NCI-H82 treated with DMSO at 0.1 percent for 48 hours (cell line): ENCODE measurements around the gene AKR1A1.
A peak's percentile ranks its signal among the peaks of the same experiment; 100 is the strongest.
"Not testable (repeated sequence)": the region's sequence is repeated elsewhere in the genome, so short reads cannot be mapped to it uniquely, and the experiment has no call there.

ENCODE experiments used
- DNase-seq: peaks from one replicate; lab custom pipeline; 2025; ENCODE audit not compliant: unreplicated experiment; lab: John Stamatoyannopoulos, UW

AKR1A1 gene

GRCh38 chr1:45550401-45551351 is at the start of gene AKR1A1:
Gene AKR1A1, plus strand, starts transcription at chr1:45550826. Its CDS starts 10,969 bp downstream, at chr1:45561795.
- peak; percentile 84 for DNase-seq

DNA sequence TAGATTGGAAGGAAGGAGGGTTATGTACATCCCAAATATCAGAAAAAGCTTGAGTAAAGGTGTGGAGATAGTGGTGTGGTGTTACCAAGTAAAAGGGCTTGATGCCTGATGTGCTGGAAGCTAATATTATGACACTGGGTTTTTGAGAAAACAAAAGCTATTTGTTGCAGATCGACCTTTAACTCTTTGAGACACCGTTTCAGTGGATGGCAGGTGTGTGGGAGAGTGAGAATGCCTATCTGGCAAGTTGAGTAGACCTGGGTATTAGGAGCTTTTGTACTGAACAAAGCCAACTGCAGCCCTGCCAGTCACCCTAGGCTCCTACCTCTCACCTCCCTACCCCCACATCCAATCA is 49.1 kb upstream of the AKR1A1 start:
- DNase-seq = no peak

DNA sequence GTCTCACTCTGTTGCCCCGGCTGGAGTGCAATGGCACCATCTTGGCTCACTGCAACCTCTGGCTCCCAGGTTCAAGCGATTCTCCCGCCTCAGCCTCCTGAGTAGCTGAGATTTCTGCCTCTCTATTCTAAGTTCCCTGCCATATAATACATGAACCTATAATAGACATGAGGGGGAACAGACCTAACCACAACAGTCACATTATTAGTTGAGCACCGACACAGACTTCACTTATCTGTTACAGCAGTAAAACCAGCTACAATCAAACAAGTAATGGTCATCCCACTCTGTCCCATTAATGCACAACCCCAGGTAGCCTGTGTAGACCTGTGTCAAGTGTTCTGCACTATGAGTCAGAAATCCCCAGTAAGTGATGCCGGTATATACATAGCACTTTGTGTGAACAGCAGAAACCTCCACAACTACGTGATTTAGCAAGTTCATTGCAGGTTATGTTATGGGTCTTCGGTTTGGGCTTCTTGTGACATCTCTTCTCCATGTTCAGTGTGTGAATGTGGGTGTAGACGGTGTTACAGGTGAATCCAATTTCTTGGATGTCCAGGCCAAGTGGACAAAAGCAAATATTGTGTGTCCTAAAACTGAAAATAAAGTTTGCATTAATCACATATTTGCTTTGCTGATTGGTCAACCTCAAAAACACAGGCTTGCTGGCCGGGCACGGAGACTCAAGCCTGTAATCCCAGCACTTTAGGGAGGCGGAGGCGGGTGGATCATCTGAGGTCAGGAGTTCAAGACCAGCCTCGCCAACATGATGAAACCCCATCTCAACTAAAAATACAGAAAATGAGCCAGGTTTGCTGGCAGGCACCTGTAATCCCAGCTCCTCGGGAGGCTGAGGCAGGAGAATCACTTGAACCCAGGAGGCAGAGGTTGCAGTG is 46.9 kb upstream of the AKR1A1 start:
- DNase-seq = no peak

DNA sequence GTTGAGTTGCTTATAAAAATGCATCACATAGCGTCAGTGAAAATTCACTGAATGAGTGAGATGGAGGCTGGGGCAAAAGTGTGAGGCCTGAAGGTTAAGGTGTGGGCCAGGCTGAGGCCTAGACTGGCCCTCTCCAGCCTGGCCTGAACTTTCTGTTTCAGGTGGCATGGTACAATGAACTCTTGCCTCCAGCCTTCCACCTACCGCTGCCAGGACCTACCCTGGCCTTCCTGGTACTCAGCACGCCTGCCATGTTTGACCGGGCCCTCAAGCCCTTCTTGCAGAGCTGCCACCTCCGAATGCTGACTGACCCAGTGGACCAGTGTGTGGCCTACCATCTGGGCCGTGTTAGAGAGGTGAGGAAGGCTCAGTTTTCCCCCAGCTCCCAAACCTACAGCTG is 43.4 kb upstream of the AKR1A1 start:
- no peak for DNase-seq

DNA sequence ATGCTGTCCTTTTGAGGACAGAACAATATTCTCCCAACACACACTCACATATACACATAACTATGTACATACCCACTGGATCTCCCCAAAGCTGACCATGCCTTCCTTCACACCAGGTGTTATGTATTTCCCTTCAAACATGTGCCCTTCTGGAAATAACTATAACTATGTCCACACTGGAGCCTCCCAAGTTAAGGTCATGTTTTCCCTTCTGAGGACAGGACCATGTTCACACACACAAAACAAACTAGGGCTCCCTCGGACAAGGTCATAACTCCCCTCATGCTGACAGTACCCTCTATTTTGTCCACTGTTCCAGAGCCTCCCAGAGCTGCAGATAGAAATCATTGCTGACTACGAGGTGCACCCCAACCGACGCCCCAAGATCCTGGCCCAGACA is 42.7 kb upstream of the AKR1A1 start:
- no peak for DNase-seq

- DNase-seq = no peak
These were observed 42.1 kb upstream of the AKR1A1 start for GRCh38 chr1:45508295-45509151.

GRCh38 chr1:45510036-45510971 is 40.3 kb upstream of the AKR1A1 start:
- no peak for DNase-seq

DNA sequence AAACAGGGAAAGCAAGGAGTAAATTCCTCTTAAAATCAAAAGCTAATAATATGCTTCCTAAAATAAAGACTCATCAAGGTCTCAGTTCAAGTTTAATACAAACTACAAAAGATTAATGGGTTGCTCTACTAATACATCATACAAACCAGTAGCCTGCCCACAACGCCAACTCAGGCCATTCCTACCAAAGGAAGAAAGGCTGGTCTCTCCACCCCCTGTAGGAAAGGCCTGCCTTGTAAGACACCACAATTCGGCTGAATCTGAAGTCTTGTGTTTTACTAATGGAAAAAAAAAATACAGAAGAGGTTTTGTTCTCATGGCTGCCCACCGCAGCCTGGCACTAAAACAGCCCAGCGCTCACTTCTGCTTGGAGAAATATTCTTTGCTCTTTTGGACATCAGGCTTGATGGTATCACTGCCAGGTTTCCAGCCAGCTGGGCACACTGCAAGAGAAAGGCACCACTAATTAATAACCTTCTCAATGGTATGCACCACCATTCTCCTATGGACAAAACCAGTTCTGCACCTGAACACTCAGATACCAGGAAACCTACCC is 39.6 kb upstream of the AKR1A1 start:
- DNase-seq = no peak

DNA sequence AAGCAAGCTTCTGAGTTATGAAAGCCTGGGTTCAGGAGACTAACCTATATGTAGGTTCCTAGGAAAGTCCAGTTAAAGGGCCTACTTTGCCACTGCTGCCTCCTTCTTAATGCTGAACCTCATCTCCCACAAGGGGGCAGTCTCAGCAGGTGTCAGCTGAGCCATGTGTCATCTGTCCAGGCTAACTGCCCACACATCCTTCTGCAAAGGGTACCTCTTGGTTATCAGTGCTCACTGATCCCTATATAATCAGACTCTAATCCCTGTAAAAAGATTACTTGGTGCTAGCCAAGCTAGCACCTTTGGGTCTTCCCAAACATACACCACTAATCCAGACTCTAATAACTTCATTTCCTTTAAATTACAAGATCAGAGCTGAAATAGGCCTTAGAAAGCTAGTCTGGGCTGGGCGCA is 38.0 kb upstream of the AKR1A1 start:
- peak; percentile 99 for DNase-seq

- DNase-seq = peak; percentile 50
These were observed 36.9 kb upstream of the AKR1A1 start for GRCh38 chr1:45513532-45514260.

DNA sequence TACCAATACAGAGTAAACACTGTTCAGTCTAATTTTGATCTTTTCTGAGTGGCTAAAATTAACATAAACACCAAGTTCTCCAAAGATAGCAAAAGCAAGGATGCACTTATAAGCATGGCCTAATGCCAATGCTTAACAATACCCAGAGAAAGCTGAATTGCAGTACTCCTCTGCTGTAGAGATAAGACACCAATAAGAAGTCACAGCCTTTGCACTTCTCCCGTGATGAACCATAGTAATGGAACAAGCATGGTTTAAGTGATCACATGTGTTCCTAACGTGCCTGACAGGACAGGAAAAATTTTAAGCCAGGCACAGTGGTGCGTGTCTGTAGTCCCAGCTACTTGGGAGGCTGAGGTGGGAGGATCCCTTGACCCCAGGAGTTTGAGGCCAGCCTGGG is 34.6 kb upstream of the AKR1A1 start:
- DNase-seq = no peak

DNA sequence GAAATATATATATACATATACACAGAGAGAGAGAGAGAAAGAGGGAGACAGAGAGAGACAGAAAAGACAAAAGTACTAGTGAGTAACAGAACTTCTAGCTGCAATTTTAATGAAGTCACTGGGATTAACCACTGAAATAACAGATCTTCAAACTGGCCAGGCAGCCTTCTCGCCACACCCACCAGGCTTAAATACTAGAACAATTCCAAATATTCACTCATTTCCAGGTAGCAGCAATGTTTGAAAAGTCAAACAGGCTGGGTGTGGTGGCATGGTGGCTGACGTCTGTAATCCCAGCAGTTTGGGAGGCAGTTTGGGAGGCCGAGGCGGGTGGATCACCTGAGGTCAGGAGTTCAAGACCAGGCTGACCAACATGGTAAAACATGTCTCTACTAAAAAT is 34.2 kb upstream of the AKR1A1 start:
- no peak for DNase-seq

- DNase-seq = not testable (repeated sequence)
These were observed 32.3 kb upstream of the AKR1A1 start for GRCh38 chr1:45518366-45518765.

GRCh38 chr1:45518910-45519309 is 31.7 kb upstream of the AKR1A1 start:
- peak; percentile 62 for DNase-seq

- not testable (repeated sequence) for DNase-seq
These were observed 30.9 kb upstream of the AKR1A1 start for GRCh38 chr1:45519774-45520173.

GRCh38 chr1:45521413-45522323 is 29.0 kb upstream of the AKR1A1 start, which contains the start of gene PRDX1:
Gene PRDX1, minus strand, starts transcription at chr1:45521884. Its CDS starts 2,841 bp downstream, at chr1:45519043.
- DNase-seq = peak; percentile 94

GRCh38 chr1:45522324-45523104 is 28.1 kb upstream of the AKR1A1 start:
- no peak for DNase-seq
